Prostate gland (tissue), 2 donors: Measurements from ENCODE around the gene PIGW.

Experiments
- POLR2A ChIP-seq: fragments of 450-650 bp; IDR thresholded peaks from one replicate; pipeline ENCODE4 v1.6.1; 2016; ENCODE audit warnings: antibody characterized with exemption, mild to moderate bottlenecking
- TF ChIP-seq, protein P1 (sequence below), 4 experiments: fragments of 200-600 bp in 2 of 4; fragments of 450-650 bp in 2 of 4; sonication (generic) in 2 of 4; IDR thresholded peaks; 1 replicate in 3 of 4; 2 replicates in 1 of 4; pipeline ENCODE4 v1.5.1; 2016 to 2019; ENCODE audit warnings: antibody characterized with exemption in 4 of 4, mild to moderate bottlenecking in 2 of 4, moderate library complexity in 2 of 4

DNA sequence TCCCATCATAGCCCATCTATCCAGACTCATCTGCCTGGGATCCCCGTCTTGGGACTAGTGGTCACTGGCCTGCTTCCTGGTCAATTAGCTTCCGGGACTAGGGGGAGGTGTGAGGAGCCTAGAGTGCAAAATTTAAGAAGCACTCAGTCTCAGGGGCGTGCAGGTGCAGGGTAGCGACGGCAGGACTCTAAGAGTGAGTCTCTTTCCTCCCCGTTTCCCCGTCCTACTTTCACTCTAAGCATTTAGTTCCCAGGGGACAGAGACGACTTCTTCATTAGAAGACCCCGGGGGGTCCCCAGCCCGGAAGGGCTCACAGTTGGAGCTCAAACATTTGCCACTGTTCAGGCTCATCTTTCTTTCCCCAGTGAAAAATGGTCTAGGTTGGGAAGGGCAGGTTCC lies 49.0 kb upstream of the PIGW start:
- TF ChIP-seq, protein P1, sequence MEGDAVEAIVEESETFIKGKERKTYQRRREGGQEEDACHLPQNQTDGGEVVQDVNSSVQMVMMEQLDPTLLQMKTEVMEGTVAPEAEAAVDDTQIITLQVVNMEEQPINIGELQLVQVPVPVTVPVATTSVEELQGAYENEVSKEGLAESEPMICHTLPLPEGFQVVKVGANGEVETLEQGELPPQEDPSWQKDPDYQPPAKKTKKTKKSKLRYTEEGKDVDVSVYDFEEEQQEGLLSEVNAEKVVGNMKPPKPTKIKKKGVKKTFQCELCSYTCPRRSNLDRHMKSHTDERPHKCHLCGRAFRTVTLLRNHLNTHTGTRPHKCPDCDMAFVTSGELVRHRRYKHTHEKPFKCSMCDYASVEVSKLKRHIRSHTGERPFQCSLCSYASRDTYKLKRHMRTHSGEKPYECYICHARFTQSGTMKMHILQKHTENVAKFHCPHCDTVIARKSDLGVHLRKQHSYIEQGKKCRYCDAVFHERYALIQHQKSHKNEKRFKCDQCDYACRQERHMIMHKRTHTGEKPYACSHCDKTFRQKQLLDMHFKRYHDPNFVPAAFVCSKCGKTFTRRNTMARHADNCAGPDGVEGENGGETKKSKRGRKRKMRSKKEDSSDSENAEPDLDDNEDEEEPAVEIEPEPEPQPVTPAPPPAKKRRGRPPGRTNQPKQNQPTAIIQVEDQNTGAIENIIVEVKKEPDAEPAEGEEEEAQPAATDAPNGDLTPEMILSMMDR (IDR thresholded peaks at IDR 0.05): no peak
- TF ChIP-seq POLR2A: no peak
